Diencephalon (tissue), 1 donor: ENCODE results near the gene IL17C. TPM values are rescaled to one million over a fixed set of nuclear protein-coding genes. Genes with fewer than 3 reads are reported as not detected.

ENCODE experiments used
- total RNA-seq: library from RNA; depleted of rRNA; stranded (reverse); fragments of >200 nt; gene quantifications from one replicate; pipeline ENCODE4 v1.2.3, GENCODE V29; 2014

IL17C gene, protein sequence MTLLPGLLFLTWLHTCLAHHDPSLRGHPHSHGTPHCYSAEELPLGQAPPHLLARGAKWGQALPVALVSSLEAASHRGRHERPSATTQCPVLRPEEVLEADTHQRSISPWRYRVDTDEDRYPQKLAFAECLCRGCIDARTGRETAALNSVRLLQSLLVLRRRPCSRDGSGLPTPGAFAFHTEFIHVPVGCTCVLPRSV
- not detected for total RNA-seq

DNA sequence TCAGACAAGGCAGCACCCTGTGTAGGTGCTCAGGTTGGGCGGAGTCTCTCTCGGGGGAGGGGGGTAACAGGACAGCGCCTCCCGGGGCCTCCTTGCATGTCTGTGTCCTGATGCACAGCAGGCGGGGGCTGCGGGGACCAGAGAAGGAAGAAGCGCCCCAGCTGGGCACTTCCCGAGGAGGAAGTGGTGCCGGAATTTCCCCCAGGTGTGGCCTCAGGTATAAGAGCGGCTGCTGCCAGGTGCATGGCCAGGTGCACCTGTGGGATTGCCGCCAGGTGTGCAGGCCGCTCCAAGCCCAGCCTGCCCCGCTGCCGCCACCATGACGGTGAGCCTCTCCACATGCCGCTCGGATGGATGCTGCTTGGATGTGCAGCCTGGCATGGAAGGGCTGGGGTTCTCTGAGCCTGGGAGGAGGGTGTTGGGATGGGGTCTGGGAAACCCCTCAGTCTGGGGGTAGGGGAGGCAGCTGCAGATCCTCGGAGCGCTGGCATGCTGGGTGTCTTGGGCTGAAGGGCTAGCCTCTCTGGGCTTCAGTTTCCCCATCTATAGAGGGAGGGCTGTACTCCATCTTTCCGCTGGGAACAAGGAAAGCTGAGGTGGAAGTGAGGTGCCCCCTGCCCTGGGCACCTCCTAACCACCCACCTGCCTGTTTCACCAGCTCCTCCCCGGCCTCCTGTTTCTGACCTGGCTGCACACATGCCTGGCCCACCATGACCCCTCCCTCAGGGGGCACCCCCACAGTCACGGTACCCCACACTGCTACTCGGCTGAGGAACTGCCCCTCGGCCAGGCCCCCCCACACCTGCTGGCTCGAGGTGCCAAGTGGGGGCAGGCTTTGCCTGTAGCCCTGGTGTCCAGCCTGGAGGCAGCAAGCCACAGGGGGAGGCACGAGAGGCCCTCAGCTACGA is at the start of gene IL17C:
IL17C (plus strand) TSS at position 250 of the 908 bp plus-strand sequence; CDS start at position 320, 70 bp downstream.

GRCh38 chr16:88650749-88651275 is 12.4 kb downstream of the IL17C start, which contains the start of gene CYBA:
Gene CYBA, minus strand, starts transcription at chr16:88651053. Its CDS starts 40 bp downstream, at chr16:88651013.

DNA sequence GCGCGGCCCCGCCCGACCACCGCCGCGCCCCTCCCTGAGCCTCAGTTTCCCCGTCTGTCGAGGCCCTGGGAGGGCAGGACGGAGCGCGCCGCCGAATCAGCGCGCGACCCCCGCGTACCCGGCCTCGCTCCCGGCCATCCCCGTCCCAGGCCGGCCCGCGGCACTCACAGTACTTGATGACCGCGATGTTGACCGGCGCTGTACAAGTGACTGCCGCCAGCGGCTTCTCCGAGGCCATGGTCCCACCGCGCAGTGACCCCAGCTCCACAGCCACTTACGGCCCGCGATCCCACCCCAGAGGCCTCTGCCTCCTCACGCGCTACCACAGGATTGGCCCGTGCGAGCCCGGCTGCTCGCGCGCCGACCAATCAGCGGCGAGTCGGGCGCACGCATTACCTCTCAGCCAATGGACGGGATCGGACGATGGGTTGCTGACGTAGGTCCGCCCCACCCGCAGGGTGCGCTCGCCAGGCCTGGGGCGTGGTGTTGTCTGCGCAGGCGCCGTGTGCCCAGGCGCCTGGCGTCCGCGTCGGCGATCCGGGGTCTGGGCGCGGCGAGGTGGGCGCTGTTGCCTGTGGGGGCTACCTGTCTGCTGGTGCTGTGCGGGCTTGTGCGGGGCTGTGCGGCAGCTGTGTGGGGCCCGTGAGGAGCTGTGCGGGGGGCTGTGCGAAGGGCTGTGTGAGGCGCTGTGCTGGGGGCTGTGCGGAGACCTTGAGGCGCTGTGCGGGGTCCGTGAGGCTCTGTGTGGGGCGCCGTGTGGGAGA is 24.7 kb downstream of the IL17C start, which contains the start of gene MVD:
MVD (minus strand) TSS at position 249 of the 764 bp plus-strand sequence; CDS start at position 238, 11 bp downstream.

DNA sequence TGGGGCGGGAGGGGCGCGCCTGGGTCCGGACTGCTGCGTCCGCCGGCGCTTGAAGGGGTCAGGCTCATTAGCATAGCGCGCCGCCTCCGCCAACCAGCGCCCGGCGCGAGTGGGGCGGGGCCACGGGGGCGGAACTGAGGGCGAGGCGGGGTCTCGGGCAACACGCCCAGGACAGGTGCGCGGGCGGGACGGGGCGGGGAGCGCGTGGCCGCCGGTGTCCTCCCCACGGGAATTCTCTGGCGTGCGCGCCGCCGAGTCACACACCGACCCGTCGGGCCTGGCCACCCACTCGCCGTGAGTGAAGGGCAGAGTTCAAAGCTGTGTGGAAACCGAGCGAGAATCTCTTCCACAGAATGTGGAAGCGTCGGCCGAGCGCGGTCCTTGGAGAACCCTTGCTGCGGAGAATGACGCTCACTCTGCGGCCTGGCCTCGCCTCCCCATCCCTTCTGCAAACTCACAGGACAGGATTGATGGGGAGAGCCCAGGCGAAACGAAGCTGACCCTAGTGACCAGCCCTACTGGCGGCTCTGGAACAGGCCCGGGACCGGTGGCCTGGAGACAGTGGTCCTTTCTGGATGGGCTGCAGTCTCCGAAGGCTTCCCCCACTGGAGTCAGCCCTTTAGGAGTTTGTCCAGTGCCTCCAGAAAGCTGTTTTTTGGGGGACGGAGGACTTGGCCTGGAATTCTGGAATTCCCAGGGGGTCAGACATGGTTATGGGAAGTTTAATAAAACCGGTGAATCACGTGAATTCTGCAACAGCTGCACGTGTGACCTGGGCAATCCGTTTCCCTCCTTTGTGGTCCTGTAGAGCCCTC is 48.3 kb downstream of the IL17C start, which contains the start of gene SNAI3:
SNAI3 (minus strand) TSS at position 69 of the 815 bp plus-strand sequence. CDS start 101 bp downstream, outside the sequence.

Other genes with a start within 250 kb of the IL17C start
- gene ZFPM1, start 185.3 kb upstream of the IL17C start, total RNA-seq, result 1.4 TPM
- 19.8 TPM for gene ZC3H18, start 68.2 kb upstream of the IL17C start, total RNA-seq
- 28.8 TPM for gene CYBA, start 12.5 kb downstream of the IL17C start, total RNA-seq
- gene MVD, start 24.5 kb downstream of the IL17C start, total RNA-seq, result 45.7 TPM
- gene SNAI3, start 47.9 kb downstream of the IL17C start, total RNA-seq, result not detected
- gene RNF166, start 67.8 kb downstream of the IL17C start, total RNA-seq, result 10.8 TPM
- 14.3 TPM for gene CTU2, start 67.9 kb downstream of the IL17C start, total RNA-seq
- 7.8 TPM for gene PIEZO1, start 146.6 kb downstream of the IL17C start, total RNA-seq
- gene CDT1, start 165.2 kb downstream of the IL17C start, total RNA-seq, result 7.8 TPM
- gene APRT, start 173.4 kb downstream of the IL17C start, total RNA-seq, result 15.0 TPM
- gene GALNS, start 218.4 kb downstream of the IL17C start, total RNA-seq, result 17.5 TPM
- 35.8 TPM for gene TRAPPC2L, start 218.6 kb downstream of the IL17C start, total RNA-seq
- gene PABPN1L, start 228.1 kb downstream of the IL17C start, total RNA-seq, result not detected